ENCODE results near the gene LCE1F.

Gene LCE1F, protein sequence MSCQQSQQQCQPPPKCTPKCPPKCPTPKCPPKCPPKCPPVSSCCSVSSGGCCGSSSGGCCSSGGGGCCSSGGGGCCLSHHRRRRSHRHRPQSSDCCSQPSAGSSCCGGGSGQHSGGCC

DNA sequence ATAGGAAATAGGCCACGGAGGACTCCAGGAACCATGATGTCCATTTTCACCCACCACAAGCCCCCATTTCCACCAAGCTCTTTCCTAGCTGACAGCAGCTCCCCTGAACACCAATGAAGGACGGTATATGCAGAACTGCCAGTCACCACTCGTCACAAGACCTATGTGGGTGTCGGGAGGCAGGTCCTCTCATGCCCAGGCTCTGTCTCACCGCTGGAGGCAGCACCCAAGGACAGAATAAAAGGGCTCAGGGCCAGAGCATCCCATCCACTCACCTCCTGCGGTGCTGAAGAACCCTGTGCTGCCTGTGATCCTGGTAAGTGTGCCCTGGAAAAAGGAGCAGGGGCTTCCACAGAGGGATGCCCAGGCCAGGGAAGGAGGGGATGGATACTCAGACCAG is at the start of gene LCE1F:
TSS of gene LCE1F (plus strand) at position 266 of the 400 bp plus-strand sequence. CDS start 1,232 bp downstream, outside the sequence.
- no peaks in the 10 kb centered on the region for H3K36me3 ChIP-seq (ENCODE audit: control insufficient read depth, insufficient read depth, low read length)
- H3K9ac ChIP-seq (ENCODE audit: low read depth, low read length): no peak within 1 kb of the TSS
- H3K27ac ChIP-seq (ENCODE audit: low read depth, low read length): no peak within 1 kb of the TSS
- no peaks in the 10 kb centered on the region for H3K4me1 ChIP-seq (ENCODE audit: control insufficient read depth, insufficient read depth, low read length)
- H3K9me3 ChIP-seq (ENCODE audit: control insufficient read depth, insufficient read depth, low read length): peaks cover 82% of the 10 kb centered on the region
- no peak within 1 kb of the TSS for H3K4me3 ChIP-seq (ENCODE audit: low read depth, low read length)
- H3K27me3 ChIP-seq (ENCODE audit: control insufficient read depth, insufficient read depth, low read length): no peaks in the 10 kb centered on the region

DNA sequence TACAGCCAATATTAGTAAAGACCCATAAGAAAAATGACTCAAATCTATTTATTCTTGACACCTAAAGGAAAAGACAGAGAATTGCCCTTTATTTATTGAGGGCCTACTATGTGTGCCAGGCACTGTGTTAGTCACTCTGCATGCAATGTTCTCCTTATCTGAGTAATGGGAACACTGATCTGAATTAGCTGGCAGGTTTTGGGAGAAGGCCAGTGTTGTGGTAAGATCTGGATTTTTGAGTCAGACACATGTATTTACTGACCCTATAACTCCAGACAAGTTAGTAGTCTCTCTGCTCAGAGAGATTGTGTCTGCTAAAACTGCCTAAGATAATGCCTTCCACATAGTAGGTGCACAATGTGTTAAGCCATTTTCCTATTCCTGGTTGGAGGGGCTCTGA is 49.7 kb upstream of the LCE1F start:
- H3K27ac ChIP-seq (ENCODE audit: low read depth, low read length): no peak overlapping the region
- H3K4me1 ChIP-seq (ENCODE audit: control insufficient read depth, insufficient read depth, low read length): no peaks in the 10 kb centered on the region
- H3K36me3 ChIP-seq (ENCODE audit: control insufficient read depth, insufficient read depth, low read length): no peaks in the 10 kb centered on the region
- H3K9me3 ChIP-seq (ENCODE audit: control insufficient read depth, insufficient read depth, low read length): peaks cover 87% of the 10 kb centered on the region
- no peak overlapping the region for H3K9ac ChIP-seq (ENCODE audit: low read depth, low read length)
- H3K4me3 ChIP-seq (ENCODE audit: low read depth, low read length): no peak overlapping the region
- no peaks in the 10 kb centered on the region for H3K27me3 ChIP-seq (ENCODE audit: control insufficient read depth, insufficient read depth, low read length)

DNA sequence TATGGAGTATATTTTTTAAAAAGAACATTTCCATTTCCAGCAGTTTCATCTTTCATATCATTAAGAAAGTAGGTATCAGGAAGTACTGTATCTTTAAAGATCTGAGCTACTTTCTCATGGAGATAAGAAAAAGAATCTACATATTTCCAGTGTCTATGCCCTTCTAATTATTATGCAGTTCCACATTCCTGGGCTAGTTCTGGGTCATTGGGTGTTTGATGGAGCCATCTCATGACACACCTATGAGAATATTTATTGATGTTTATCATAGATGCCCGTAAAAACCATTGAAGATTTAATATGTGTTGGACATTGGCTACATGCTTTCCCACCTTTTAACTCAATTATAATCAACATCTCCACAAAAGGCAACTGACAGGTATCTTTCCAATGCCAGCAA is 46.0 kb upstream of the LCE1F start:
- no peaks in the 10 kb centered on the region for H3K27me3 ChIP-seq (ENCODE audit: control insufficient read depth, insufficient read depth, low read length)
- no peaks in the 10 kb centered on the region for H3K36me3 ChIP-seq (ENCODE audit: control insufficient read depth, insufficient read depth, low read length)
- H3K9me3 ChIP-seq (ENCODE audit: control insufficient read depth, insufficient read depth, low read length): peaks cover 85% of the 10 kb centered on the region
- no peak overlapping the region for H3K27ac ChIP-seq (ENCODE audit: low read depth, low read length)
- no peaks in the 10 kb centered on the region for H3K4me1 ChIP-seq (ENCODE audit: control insufficient read depth, insufficient read depth, low read length)
- H3K9ac ChIP-seq (ENCODE audit: low read depth, low read length): no peak overlapping the region
- H3K4me3 ChIP-seq (ENCODE audit: low read depth, low read length): no peak overlapping the region

DNA sequence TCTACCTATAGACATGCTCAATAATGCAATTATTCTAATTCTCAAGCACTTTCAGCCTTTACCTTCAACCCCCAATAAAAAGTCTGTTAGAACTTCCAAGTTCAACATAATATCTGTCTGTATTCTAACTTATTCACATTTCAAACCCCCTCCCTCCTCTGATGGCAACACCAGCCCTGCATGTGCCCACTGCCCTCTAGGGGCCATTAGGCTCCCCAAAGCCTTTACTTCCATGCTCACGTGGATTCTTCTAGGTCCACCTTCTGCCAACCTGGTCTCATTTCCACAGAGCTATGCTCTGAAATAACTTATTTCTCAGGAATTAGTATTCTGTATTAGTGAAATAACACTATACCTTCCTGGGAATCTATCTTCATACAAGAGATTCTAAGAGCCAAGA is 39.3 kb upstream of the LCE1F start:
- Histone ChIP-seq H3K27ac (ENCODE audit: low read depth, low read length) (no peak overlapping the region), H3K27me3 (ENCODE audit: control insufficient read depth, insufficient read depth, low read length) (no peaks in the 10 kb centered on the region), H3K4me3 (ENCODE audit: low read depth, low read length) (no peak overlapping the region), H3K4me1 (ENCODE audit: control insufficient read depth, insufficient read depth, low read length) (no peaks in the 10 kb centered on the region), H3K9ac (ENCODE audit: low read depth, low read length) (no peak overlapping the region), H3K9me3 (ENCODE audit: control insufficient read depth, insufficient read depth, low read length) (peaks cover 92% of the 10 kb centered on the region), H3K36me3 (ENCODE audit: control insufficient read depth, insufficient read depth, low read length) (no peaks in the 10 kb centered on the region)

DNA sequence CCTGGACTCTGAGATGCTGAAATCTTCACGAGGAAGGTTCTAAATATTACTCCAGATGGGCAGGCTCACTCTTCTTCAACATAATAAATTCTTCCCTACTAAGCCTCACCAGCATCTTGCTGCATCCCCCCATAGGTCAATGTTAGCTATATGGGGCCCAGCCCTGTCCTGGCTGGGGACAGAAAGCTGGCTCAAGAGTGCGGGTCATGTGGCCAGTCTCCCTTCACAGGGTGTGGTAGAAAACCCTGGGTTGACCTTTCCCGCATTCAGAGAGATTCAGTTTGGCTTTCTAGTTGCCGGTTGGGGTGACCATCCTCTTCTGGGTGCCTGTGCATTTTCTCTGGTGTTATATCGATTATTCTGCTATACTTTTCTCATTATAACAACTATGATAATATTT is 36.9 kb upstream of the LCE1F start:
- no peaks in the 10 kb centered on the region for H3K4me1 ChIP-seq (ENCODE audit: control insufficient read depth, insufficient read depth, low read length)
- H3K9me3 ChIP-seq (ENCODE audit: control insufficient read depth, insufficient read depth, low read length): peaks cover 96% of the 10 kb centered on the region
- H3K9ac ChIP-seq (ENCODE audit: low read depth, low read length): no peak overlapping the region
- no peak overlapping the region for H3K27ac ChIP-seq (ENCODE audit: low read depth, low read length)
- H3K36me3 ChIP-seq (ENCODE audit: control insufficient read depth, insufficient read depth, low read length): no peaks in the 10 kb centered on the region
- no peak overlapping the region for H3K4me3 ChIP-seq (ENCODE audit: low read depth, low read length)
- no peaks in the 10 kb centered on the region for H3K27me3 ChIP-seq (ENCODE audit: control insufficient read depth, insufficient read depth, low read length)

DNA sequence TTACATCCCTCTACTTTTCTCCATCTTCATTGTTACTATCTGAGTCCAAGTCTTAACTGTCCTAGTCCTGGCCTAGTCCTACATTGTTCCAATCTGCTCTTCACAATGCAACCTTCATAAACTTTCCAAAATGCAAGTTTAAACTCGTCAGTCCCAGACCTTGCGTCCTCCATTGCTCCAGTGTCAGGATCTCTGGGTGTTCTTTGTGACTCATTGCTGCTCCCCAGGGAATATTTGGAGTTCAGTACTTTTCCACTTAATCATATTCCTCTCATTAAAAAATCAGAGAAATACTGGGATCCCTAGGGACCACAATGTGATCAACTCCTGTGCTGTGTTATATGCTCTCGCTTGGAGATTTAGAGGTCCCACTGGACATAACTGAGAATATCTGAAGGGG is 35.1 kb upstream of the LCE1F start:
- H3K4me3 ChIP-seq (ENCODE audit: low read depth, low read length): no peak overlapping the region
- H3K4me1 ChIP-seq (ENCODE audit: control insufficient read depth, insufficient read depth, low read length): no peaks in the 10 kb centered on the region
- peaks cover 97% of the 10 kb centered on the region for H3K9me3 ChIP-seq (ENCODE audit: control insufficient read depth, insufficient read depth, low read length)
- no peak overlapping the region for H3K27ac ChIP-seq (ENCODE audit: low read depth, low read length)
- no peaks in the 10 kb centered on the region for H3K27me3 ChIP-seq (ENCODE audit: control insufficient read depth, insufficient read depth, low read length)
- H3K9ac ChIP-seq (ENCODE audit: low read depth, low read length): no peak overlapping the region
- H3K36me3 ChIP-seq (ENCODE audit: control insufficient read depth, insufficient read depth, low read length): no peaks in the 10 kb centered on the region

DNA sequence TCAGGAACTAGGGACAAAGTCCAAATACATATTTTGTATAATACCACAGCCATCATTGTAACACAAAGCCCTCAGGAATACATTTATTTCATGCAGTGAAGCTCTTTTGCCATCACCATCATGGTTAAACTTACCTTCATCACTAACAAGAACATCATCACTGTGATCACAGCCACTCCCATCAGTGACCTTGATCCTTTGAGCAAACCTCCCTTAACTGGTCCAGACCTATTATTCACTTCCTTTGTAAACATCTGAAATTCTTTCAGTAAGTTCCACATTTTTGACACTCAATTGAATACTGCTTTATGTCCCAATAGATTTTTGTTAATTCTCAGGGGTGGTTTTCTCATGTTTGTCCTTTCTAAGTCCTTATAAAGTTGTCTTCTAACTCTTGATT is 33.3 kb upstream of the LCE1F start:
- no peaks in the 10 kb centered on the region for H3K27me3 ChIP-seq (ENCODE audit: control insufficient read depth, insufficient read depth, low read length)
- peaks cover 97% of the 10 kb centered on the region for H3K9me3 ChIP-seq (ENCODE audit: control insufficient read depth, insufficient read depth, low read length)
- H3K27ac ChIP-seq (ENCODE audit: low read depth, low read length): no peak overlapping the region
- no peaks in the 10 kb centered on the region for H3K4me1 ChIP-seq (ENCODE audit: control insufficient read depth, insufficient read depth, low read length)
- H3K36me3 ChIP-seq (ENCODE audit: control insufficient read depth, insufficient read depth, low read length): no peaks in the 10 kb centered on the region
- H3K4me3 ChIP-seq (ENCODE audit: low read depth, low read length): no peak overlapping the region
- H3K9ac ChIP-seq (ENCODE audit: low read depth, low read length): no peak overlapping the region

DNA sequence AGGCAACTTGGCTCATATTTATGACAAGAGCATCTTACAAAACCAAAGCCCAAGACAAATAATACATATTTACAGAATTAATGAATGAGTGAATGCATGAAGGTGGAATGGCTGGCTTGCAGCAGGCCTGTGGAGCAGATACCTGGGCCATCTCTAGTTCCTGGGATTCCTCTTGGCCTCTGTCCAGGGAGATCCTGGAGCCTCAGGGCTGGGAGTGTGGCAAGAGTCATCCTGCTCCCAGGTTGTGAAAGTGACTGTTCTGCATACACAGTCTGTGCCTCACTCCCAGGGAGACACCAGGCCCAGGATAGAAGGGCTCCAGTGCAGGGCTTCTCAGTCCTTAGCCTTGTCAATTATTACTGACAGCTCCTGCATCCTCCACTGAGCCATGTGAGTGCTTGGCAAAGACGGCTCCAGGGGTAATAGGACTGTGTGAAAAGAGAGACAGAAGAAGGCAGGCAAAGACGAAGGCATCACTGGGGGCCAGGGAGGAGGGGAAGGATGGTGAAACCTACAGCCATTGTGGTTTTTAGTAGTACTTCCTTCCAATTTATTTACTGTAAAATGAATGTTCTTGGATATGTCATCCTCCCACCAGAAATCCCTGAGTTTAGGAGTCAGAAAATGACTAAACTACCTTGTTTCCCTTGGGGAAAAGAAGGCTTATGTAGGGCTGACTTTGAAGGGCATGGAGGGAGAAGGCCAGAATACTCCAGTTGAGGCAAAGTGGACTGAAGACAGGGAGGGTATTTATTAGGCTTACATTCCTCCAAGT is 31.4 kb upstream of the LCE1F start:
- no peak overlapping the region for H3K4me3 ChIP-seq (ENCODE audit: low read depth, low read length)
- peaks cover 97% of the 10 kb centered on the region for H3K9me3 ChIP-seq (ENCODE audit: control insufficient read depth, insufficient read depth, low read length)
- no peak overlapping the region for H3K9ac ChIP-seq (ENCODE audit: low read depth, low read length)
- H3K4me1 ChIP-seq (ENCODE audit: control insufficient read depth, insufficient read depth, low read length): no peaks in the 10 kb centered on the region
- H3K27me3 ChIP-seq (ENCODE audit: control insufficient read depth, insufficient read depth, low read length): no peaks in the 10 kb centered on the region
- H3K27ac ChIP-seq (ENCODE audit: low read depth, low read length): no peak overlapping the region
- H3K36me3 ChIP-seq (ENCODE audit: control insufficient read depth, insufficient read depth, low read length): no peaks in the 10 kb centered on the region

DNA sequence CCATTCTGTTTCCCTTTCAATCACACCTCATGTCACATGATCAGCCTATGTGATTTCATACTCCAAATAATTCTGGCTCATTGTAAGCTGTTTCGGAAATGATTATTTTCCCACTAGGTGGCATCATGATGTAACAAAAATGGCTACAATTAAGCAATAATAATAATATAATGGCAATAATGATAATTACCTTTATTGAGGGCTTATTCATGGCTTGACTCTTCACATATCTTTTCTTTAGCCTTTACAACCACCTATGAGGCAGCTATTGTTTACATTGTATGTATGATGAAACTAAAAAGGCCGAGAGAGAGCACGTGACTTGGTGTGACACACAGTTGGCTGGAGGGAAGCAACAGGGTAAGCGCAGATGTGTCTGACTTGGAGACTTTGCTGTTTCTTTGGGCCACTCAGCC is 29.6 kb upstream of the LCE1F start:
- Histone ChIP-seq H3K9ac (ENCODE audit: low read depth, low read length) (no peak overlapping the region), H3K4me1 (ENCODE audit: control insufficient read depth, insufficient read depth, low read length) (no peaks in the 10 kb centered on the region), H3K9me3 (ENCODE audit: control insufficient read depth, insufficient read depth, low read length) (peaks cover 93% of the 10 kb centered on the region), H3K36me3 (ENCODE audit: control insufficient read depth, insufficient read depth, low read length) (no peaks in the 10 kb centered on the region), H3K4me3 (ENCODE audit: low read depth, low read length) (no peak overlapping the region), H3K27me3 (ENCODE audit: control insufficient read depth, insufficient read depth, low read length) (no peaks in the 10 kb centered on the region), H3K27ac (ENCODE audit: low read depth, low read length) (no peak overlapping the region)

DNA sequence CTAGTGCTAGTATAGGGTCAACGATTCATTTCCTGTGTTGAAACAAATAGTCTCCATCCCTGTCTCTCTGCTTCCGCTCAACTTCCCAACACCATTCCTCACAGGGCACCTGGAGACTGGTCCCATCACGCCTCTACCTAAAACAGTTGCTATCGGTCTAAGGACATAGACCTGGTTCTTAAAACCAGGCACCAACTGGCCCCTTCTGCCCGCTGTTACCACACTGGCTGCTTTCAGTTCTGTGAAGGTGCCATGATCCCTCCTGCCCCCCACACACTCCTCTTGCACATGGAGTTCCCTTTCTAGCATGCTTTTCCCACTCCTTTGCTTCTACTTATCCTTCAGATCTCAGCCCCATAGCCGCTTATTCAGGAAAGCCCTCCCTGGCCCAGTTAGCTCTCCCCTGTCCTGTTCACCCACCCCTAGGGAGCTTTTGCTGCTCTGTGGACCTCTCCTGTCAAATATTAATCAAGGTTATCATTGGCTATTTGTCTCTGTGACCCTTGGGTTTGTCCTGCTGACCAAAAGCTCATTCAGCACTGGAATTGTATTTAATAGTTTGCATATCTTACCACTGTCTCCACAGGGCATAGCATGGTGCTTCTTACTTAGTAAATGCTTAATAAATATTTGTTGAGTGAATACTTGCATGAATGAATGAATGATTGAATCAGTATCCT is 29.0 kb upstream of the LCE1F start:
- Histone ChIP-seq H3K27ac (ENCODE audit: low read depth, low read length) (no peak overlapping the region), H3K4me3 (ENCODE audit: low read depth, low read length) (no peak overlapping the region), H3K9me3 (ENCODE audit: control insufficient read depth, insufficient read depth, low read length) (peaks cover 94% of the 10 kb centered on the region), H3K9ac (ENCODE audit: low read depth, low read length) (no peak overlapping the region), H3K27me3 (ENCODE audit: control insufficient read depth, insufficient read depth, low read length) (no peaks in the 10 kb centered on the region), H3K36me3 (ENCODE audit: control insufficient read depth, insufficient read depth, low read length) (no peaks in the 10 kb centered on the region), H3K4me1 (ENCODE audit: control insufficient read depth, insufficient read depth, low read length) (no peaks in the 10 kb centered on the region)

DNA sequence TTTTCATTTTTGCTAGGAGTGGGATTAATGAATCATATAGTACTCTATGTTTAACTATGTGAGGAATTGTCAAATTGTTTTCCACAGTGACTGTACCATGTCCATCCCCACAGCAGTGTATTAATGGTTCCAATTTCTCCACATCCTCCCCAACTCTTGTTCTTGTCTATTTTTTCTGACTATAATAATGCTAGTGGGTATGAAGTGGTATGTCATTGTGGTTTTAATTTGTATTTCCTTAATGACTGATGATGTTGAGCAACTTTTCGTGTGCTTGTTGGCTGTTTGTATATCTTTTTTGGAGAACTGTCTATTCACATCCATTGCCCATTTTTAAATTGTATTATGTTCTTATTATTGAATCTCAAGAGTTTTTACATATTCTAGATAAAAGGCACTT is 27.1 kb upstream of the LCE1F start:
- no peak overlapping the region for H3K4me3 ChIP-seq (ENCODE audit: low read depth, low read length)

More for the DNA sequence above, 27.1 kb upstream of the LCE1F start:
- Histone ChIP-seq H3K9ac (ENCODE audit: low read depth, low read length) (no peak overlapping the region), H3K36me3 (ENCODE audit: control insufficient read depth, insufficient read depth, low read length) (no peaks in the 10 kb centered on the region), H3K27me3 (ENCODE audit: control insufficient read depth, insufficient read depth, low read length) (no peaks in the 10 kb centered on the region), H3K27ac (ENCODE audit: low read depth, low read length) (no peak overlapping the region), H3K9me3 (ENCODE audit: control insufficient read depth, insufficient read depth, low read length) (peaks cover 94% of the 10 kb centered on the region), H3K4me1 (ENCODE audit: control insufficient read depth, insufficient read depth, low read length) (no peaks in the 10 kb centered on the region)
